HepG2 (cell line): ENCODE data around the gene CHST6. TPM values are rescaled to one million over a fixed set of nuclear protein-coding genes. Genes with fewer than 3 reads are reported as not detected.
A peak's percentile ranks its signal among the peaks of the same experiment; 100 is the strongest.

ENCODE experiments used
- ETV6 ChIP-seq: sonication (generic); formaldehyde crosslinking; conservative IDR thresholded peaks from 2 replicates; pipeline ENCODE4 v1.4.0; 2020; ENCODE audit warnings: missing genetic modification reagents
- FOSL2 ChIP-seq: sonication (generic); formaldehyde crosslinking; IDR thresholded peaks from 2 replicates; pipeline ENCODE4 v1.4.0; 2020; ENCODE audit warnings: missing genetic modification reagents
- FOXJ3 ChIP-seq: sonication (generic); formaldehyde crosslinking; IDR thresholded peaks from 2 replicates; pipeline ENCODE4 v1.4.0; 2020; ENCODE audit warnings: missing genetic modification reagents, mild to moderate bottlenecking, borderline replicate concordance
- HIVEP1 ChIP-seq: sonication (generic); formaldehyde crosslinking; IDR thresholded peaks from 2 replicates; pipeline ENCODE4 v1.4.0; 2020; ENCODE audit warnings: mild to moderate bottlenecking, missing genetic modification reagents
- JUNB ChIP-seq: sonication (generic); formaldehyde crosslinking; IDR thresholded peaks from 2 replicates; pipeline ENCODE4 v1.8.0; 2022; ENCODE audit warnings: missing genetic modification reagents, mild to moderate bottlenecking, borderline replicate concordance
- KDM5B ChIP-seq: sonication (generic); formaldehyde crosslinking; IDR thresholded peaks from 2 replicates; pipeline ENCODE4 v1.4.0; 2020; ENCODE audit warnings: missing genetic modification reagents, mild to moderate bottlenecking, borderline replicate concordance
- MEF2D ChIP-seq: sonication (generic); formaldehyde crosslinking; IDR thresholded peaks from 2 replicates; pipeline ENCODE4 v1.5.1; 2020; ENCODE audit warnings: mild to moderate bottlenecking, missing genetic modification reagents
- PPARG ChIP-seq: conservative IDR thresholded peaks from 2 replicates; pipeline ENCODE4 v1.6.1; 2016; ENCODE audit warnings: missing biosample characterization, missing genetic modification reagents
- RFX5 ChIP-seq: IDR thresholded peaks from 2 replicates; pipeline ENCODE4 v1.6.1; 2011; ENCODE audit warnings: low read depth, low read length, improper control_type of control experiment
- RFXANK ChIP-seq: IDR thresholded peaks from 2 replicates; pipeline ENCODE4 v1.6.1; 2016
- SIN3A ChIP-seq: IDR thresholded peaks from 2 replicates; pipeline ENCODE4 v1.6.1; 2011; ENCODE audit warnings: low read depth, mild to moderate bottlenecking, control low read depth, low read length, borderline replicate concordance
- SSRP1 ChIP-seq: IDR thresholded peaks from 2 replicates; pipeline ENCODE4 v1.6.1; 2016; ENCODE audit warnings: control low read depth
- ZFP36L1 ChIP-seq: sonication (generic); formaldehyde crosslinking; IDR thresholded peaks from 2 replicates; pipeline ENCODE4 v1.8.0; 2022; ENCODE audit warnings: mild to moderate bottlenecking, missing genetic modification reagents, moderate library complexity
- ZNF12 ChIP-seq: sonication (generic); formaldehyde crosslinking; IDR thresholded peaks from 2 replicates; pipeline ENCODE4 v1.5.0; 2020; ENCODE audit warnings: missing genetic modification reagents
- ZNF460 ChIP-seq: sonication (generic); formaldehyde crosslinking; IDR thresholded peaks from 2 replicates; pipeline ENCODE4 v1.5.1; 2020; ENCODE audit warnings: missing genetic modification reagents, mild to moderate bottlenecking, borderline replicate concordance
- ZNF746 ChIP-seq: sonication (generic); formaldehyde crosslinking; IDR thresholded peaks from 2 replicates; pipeline ENCODE4 v1.8.0; 2022; ENCODE audit warnings: mild to moderate bottlenecking, missing genetic modification reagents
- ZNF766 ChIP-seq: sonication (generic); formaldehyde crosslinking; IDR thresholded peaks from 2 replicates; pipeline ENCODE4 v1.5.0; 2020; ENCODE audit warnings: missing genetic modification reagents, borderline replicate concordance
- polyA plus RNA-seq, 8 experiments: library from polyadenylated mRNA; depleted of rRNA in 3 of 8; stranded (reverse) in 7 of 8; unstranded in 1 of 8; fragments of >200 nt; fragmentation: Illumina TruSeq in 4 of 8; extraction: Trizol in 4 of 8; gene quantifications; 2 replicates each; pipeline versions ENCODE4 v1.2.1 to v1.2.3, GENCODE V29; 2011 to 2016; ENCODE audit warnings: low read depth in 4 of 8, missing spikeins in 1 of 8, mixed read lengths in 1 of 8; ENCODE audit not compliant: insufficient read depth in 1 of 8
- total RNA-seq, 5 experiments: library from RNA; depleted of rRNA; stranded (reverse); fragments of >200 nt; fragmentation: Illumina TruSeq; extraction: Trizol; gene quantifications; 2 replicates each; pipeline ENCODE4 v1.2.3, GENCODE V29; 2016; ENCODE audit warnings: low read depth in 1 of 5
- TF ChIP-seq, protein P1 (sequence below): sonication (generic); formaldehyde crosslinking; IDR thresholded peaks from 2 replicates; pipeline ENCODE4 v1.9.0; 2021; ENCODE audit warnings: mild to moderate bottlenecking, missing genetic modification reagents
- TF ChIP-seq, protein P2 (sequence below): sonication (generic); formaldehyde crosslinking; IDR thresholded peaks from 2 replicates; pipeline ENCODE4 v1.5.1; 2020; ENCODE audit warnings: mild to moderate bottlenecking, missing genetic modification reagents, moderate library complexity

CHST6 gene
- total and polyA plus RNA-seq, 2 of the 13 experiments (the other 11 are each of a cell fraction or from before 2014, with no cell fraction given): 0.18 to 0.91 TPM

DNA sequence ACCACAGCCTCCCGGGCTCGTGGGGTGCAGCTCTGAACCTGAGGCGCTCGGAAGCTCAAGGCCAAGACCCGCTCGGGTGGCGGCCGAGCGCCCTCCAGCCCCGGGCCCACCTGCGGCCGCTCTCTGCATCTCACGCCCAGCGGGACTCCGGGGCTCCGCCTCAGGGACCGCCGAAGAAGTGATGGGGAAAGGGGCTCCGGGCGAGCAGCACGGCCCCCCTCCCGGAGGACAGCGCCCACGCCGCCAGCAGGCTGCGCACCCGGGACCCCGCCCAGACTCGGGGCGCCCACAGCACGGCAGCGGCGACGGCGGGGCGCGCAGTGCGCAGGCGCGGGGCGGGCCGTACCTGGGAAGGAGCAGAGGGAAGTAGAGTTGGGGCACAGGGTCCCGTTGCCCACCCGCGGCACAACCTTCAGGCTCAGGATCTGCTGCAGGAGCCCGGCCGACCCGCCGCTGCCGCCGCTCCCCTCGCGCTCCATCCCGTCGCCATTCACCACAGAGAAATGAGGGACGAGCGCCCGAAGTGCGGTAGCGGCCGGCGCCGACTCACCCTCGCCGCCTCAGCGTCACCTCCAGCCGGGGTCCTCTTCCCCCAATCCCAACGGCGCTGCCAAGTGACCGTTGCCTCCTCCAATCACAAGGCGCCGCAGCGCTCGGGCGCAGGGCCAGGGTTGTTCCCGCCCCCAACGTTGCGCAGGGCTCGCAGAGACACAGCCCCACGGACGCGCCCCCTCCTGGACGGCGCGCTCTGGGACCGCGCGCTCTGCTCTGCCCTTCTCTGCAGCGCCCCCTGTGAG is 30.9 kb downstream of the CHST6 start, which contains the start of gene TMEM170A (continued):
- TF ChIP-seq, protein P1, sequence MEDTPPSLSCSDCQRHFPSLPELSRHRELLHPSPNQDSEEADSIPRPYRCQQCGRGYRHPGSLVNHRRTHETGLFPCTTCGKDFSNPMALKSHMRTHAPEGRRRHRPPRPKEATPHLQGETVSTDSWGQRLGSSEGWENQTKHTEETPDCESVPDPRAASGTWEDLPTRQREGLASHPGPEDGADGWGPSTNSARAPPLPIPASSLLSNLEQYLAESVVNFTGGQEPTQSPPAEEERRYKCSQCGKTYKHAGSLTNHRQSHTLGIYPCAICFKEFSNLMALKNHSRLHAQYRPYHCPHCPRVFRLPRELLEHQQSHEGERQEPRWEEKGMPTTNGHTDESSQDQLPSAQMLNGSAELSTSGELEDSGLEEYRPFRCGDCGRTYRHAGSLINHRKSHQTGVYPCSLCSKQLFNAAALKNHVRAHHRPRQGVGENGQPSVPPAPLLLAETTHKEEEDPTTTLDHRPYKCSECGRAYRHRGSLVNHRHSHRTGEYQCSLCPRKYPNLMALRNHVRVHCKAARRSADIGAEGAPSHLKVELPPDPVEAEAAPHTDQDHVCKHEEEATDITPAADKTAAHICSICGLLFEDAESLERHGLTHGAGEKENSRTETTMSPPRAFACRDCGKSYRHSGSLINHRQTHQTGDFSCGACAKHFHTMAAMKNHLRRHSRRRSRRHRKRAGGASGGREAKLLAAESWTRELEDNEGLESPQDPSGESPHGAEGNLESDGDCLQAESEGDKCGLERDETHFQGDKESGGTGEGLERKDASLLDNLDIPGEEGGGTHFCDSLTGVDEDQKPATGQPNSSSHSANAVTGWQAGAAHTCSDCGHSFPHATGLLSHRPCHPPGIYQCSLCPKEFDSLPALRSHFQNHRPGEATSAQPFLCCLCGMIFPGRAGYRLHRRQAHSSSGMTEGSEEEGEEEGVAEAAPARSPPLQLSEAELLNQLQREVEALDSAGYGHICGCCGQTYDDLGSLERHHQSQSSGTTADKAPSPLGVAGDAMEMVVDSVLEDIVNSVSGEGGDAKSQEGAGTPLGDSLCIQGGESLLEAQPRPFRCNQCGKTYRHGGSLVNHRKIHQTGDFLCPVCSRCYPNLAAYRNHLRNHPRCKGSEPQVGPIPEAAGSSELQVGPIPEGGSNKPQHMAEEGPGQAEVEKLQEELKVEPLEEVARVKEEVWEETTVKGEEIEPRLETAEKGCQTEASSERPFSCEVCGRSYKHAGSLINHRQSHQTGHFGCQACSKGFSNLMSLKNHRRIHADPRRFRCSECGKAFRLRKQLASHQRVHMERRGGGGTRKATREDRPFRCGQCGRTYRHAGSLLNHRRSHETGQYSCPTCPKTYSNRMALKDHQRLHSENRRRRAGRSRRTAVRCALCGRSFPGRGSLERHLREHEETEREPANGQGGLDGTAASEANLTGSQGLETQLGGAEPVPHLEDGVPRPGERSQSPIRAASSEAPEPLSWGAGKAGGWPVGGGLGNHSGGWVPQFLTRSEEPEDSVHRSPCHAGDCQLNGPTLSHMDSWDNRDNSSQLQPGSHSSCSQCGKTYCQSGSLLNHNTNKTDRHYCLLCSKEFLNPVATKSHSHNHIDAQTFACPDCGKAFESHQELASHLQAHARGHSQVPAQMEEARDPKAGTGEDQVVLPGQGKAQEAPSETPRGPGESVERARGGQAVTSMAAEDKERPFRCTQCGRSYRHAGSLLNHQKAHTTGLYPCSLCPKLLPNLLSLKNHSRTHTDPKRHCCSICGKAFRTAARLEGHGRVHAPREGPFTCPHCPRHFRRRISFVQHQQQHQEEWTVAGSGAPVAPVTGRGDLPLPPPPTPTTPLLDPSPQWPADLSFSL (CRISPR knock-in tag): peak; percentile 27; the same call in 1 of the 2 replicates
- 0 out of 2 replicates have a peak, but pooled peaks have one; percentile 30 for TF ChIP-seq SIN3A
- peak; percentile 83; the same call in 1 of the 2 replicates for TF ChIP-seq ZFP36L1 (CRISPR knock-in tag)
- TF ChIP-seq JUNB (CRISPR knock-in tag): no peak
- TF ChIP-seq ETV6 (CRISPR knock-in tag): no peak
- TF ChIP-seq ZNF460 (CRISPR knock-in tag): no peak; the same call in 1 of the 2 replicates
- peak; percentile 80; the same call in 1 of the 2 replicates for TF ChIP-seq HIVEP1 (CRISPR knock-in tag)
- no peak for TF ChIP-seq ZNF12 (CRISPR knock-in tag)
- peak; percentile 76 for TF ChIP-seq FOSL2 (CRISPR knock-in tag)
- TF ChIP-seq, protein P2, sequence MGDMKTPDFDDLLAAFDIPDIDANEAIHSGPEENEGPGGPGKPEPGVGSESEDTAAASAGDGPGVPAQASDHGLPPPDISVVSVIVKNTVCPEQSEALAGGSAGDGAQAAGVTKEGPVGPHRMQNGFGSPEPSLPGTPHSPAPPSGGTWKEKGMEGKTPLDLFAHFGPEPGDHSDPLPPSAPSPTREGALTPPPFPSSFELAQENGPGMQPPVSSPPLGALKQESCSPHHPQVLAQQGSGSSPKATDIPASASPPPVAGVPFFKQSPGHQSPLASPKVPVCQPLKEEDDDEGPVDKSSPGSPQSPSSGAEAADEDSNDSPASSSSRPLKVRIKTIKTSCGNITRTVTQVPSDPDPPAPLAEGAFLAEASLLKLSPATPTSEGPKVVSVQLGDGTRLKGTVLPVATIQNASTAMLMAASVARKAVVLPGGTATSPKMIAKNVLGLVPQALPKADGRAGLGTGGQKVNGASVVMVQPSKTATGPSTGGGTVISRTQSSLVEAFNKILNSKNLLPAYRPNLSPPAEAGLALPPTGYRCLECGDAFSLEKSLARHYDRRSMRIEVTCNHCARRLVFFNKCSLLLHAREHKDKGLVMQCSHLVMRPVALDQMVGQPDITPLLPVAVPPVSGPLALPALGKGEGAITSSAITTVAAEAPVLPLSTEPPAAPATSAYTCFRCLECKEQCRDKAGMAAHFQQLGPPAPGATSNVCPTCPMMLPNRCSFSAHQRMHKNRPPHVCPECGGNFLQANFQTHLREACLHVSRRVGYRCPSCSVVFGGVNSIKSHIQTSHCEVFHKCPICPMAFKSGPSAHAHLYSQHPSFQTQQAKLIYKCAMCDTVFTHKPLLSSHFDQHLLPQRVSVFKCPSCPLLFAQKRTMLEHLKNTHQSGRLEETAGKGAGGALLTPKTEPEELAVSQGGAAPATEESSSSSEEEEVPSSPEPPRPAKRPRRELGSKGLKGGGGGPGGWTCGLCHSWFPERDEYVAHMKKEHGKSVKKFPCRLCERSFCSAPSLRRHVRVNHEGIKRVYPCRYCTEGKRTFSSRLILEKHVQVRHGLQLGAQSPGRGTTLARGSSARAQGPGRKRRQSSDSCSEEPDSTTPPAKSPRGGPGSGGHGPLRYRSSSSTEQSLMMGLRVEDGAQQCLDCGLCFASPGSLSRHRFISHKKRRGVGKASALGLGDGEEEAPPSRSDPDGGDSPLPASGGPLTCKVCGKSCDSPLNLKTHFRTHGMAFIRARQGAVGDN (CRISPR knock-in tag): peak; percentile 86
- peak; percentile 68; the same call in 1 of the 2 replicates for TF ChIP-seq ZNF746 (CRISPR knock-in tag)
- peak; percentile 83 for TF ChIP-seq ZNF766 (CRISPR knock-in tag)
- peak; percentile 73; the same call in 1 of the 2 replicates for TF ChIP-seq FOXJ3 (CRISPR knock-in tag)
- peak; percentile 81; the same call in 1 of the 2 replicates for TF ChIP-seq SSRP1
- peak; percentile 72; the same call in 1 of the 2 replicates for TF ChIP-seq PPARG
- TF ChIP-seq RFXANK: peak; percentile 94
- peak; percentile 87 for TF ChIP-seq MEF2D (CRISPR knock-in tag)
- TF ChIP-seq KDM5B: peak; percentile 92
- TF ChIP-seq RFX5: peak; percentile 60
